Adrenal gland (tissue), 12 donors: ENCODE data around the gene TIGD3. TPM values are rescaled to one million over a fixed set of nuclear protein-coding genes. Genes with fewer than 3 reads are reported as not detected.

Experiments
- DNase-seq, 7 donors: peaks; one replicate each; pipeline ENCODE4 v3.0.0-alpha.2; 2019 to 2020
- H3K27ac ChIP-seq, 5 donors: fragments of 200-600 bp; sonication (generic) in 4 of 5; 1 replicate in 3 of 5; 2 replicates in 2 of 5; pipeline versions ENCODE4 v1.5.1 to v1.8.0; 2016 to 2020; ENCODE audit warnings: mild to moderate bottlenecking in 1 of 5
- H3K27me3 ChIP-seq: fragments of 200-600 bp; 2 replicates; pipeline ENCODE4 v1.8.0; 2021
- H3K36me3 ChIP-seq, 2 donors: fragments of 200-600 bp; replicated peaks in 1 of 2; 1 replicate in 1 of 2; 2 replicates in 1 of 2; pipeline versions ENCODE4 v1.5.1 to v1.8.0; 2018 to 2022
- H3K4me1 ChIP-seq, 2 donors: fragments of 200-600 bp; replicated peaks in 1 of 2; 1 replicate in 1 of 2; 2 replicates in 1 of 2; pipeline versions ENCODE4 v1.5.1 to v1.8.0; 2018 to 2021
- H3K4me3 ChIP-seq, 4 donors: fragments of 200-600 bp; sonication (generic) in 3 of 4; one replicate each; pipeline ENCODE4 v1.5.1; 2016 to 2018
- H3K9me3 ChIP-seq, 3 donors: fragments of 200-600 bp; sonication (generic) in 1 of 3; replicated peaks in 1 of 3; 1 replicate in 2 of 3; 2 replicates in 1 of 3; pipeline versions ENCODE4 v1.5.1 to v1.8.0; 2016 to 2021
- POLR2A ChIP-seq, 2 donors: fragments of 450-650 bp; IDR thresholded peaks; one replicate each; pipeline ENCODE4 v1.6.1; 2017; ENCODE audit warnings: antibody characterized with exemption in 2 of 2, mild to moderate bottlenecking in 2 of 2, moderate library complexity in 1 of 2
- WGBS, 4 donors: extraction: QIAGEN DNeasy Blood & Tissue Kit in 2 of 4; methylation state at CpG; one replicate each; pipeline versions ENCODE4 v1.1.5 to v1.1.7; 2013 to 2017; 5-methylcytosine and 5-hydroxymethylcytosine counted together
- intact Hi-C, 2 donors: fragments of 100-400 bp; cut with DNase I; formaldehyde crosslinking; loops; one replicate each; pipeline versions ENCODE4 v1.14.1 to v1.15.0; 2022 to 2023
- polyA plus RNA-seq, 3 donors: library from polyadenylated mRNA; stranded (reverse); fragments of 200-250 nt in 2 of 3; fragments of 350-450 nt in 1 of 3; fragmentation: Illumina TruSeq in 1 of 3; extraction: RNeasy Lipid Tissue Mini Kit (QIAGEN cat#74804) in 1 of 3; gene quantifications; one replicate each; pipeline ENCODE4 v1.2.3, GENCODE V29; 2013 to 2014
- total RNA-seq, 9 donors: library from RNA; depleted of rRNA in 4 of 9; stranded (reverse); fragments of >200 nt in 4 of 9; fragments of 120-200 nt in 1 of 9; fragmentation: NEBNext Ultra II Directional in 1 of 9; extraction: Animal tissue kit (Norgen Biotek cat#: 25700) in 1 of 9; gene quantifications; one replicate each; pipeline versions ENCODE4 v1.1.0 to v1.2.4, GENCODE V29; 2013 to 2023
- TF ChIP-seq, protein P1 (sequence below), 6 experiments: fragments of 450-650 bp in 4 of 6; fragments of 200-600 bp in 2 of 6; sonication (generic) in 1 of 6; IDR thresholded peaks; 1 replicate in 5 of 6; 2 replicates in 1 of 6; pipeline versions ENCODE4 v1.5.1 to v1.8.0; 2016 to 2021; ENCODE audit warnings: antibody characterized with exemption in 6 of 6, mild to moderate bottlenecking in 2 of 6, moderate library complexity in 1 of 6
- donor health status: healthy with polysubstance abuse.
- donor health status: Bipolar disorder and iron deficiency.
- donor health status: DM: yes; HTN: yes; CAD: no.
- donor health status: DM: no; HTN: no; CAD: no.
- donor health status: DM: no; HTN: no; CAD: no.
- donor health status: DM: yes; HTN: yes; CAD: no.

The TIGD3 gene
- total and polyA plus RNA-seq, 12 donors, result 0.11 to 0.96 (median 0.33) TPM; not detected in 1

DNA sequence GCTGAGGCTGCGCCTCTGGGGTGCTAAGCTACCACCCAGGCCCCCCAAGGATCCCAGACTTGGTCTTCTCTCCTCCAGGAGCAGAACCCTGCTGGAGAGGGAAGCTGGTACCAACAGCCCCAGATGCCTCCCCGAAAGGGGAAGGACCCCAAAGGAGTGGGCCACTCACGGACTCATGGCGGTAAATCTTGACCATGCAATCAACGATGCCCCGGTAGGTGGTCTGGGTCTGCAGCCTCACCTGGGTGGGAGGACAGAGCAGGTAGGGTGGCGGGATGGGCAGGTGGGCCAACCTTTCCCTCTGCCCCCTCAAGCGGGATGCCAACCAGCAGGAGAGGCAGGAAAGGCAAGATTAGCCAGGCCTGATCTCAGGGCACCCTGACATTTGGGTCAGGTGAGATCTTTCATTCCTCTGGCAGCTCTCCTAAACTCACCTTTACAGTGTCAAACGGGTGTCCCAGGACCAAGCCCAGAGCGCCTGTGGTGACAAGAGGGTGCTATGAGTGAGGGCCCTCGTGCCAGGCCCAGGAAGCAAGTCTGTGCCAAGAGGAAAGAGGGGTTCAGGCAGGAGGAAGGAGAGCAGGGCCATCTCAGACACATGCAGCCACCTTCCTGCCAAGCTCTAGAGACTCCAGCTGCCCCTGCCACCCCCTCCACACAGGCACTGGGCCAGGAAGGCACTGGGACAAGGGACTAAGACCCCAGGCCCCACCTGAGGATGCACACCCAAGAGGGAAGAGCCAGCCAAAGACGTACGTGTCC lies 25.3 kb downstream of the TIGD3 start:
- no peaks in the 10 kb centered on the region for H3K9me3 ChIP-seq
- H3K4me1 ChIP-seq, result peaks cover 19 to 36% of the 10 kb centered on the region in 2 donors
- no peak for TF ChIP-seq POLR2A (IDR thresholded peaks at IDR 0.05)
- TF ChIP-seq, protein P1, sequence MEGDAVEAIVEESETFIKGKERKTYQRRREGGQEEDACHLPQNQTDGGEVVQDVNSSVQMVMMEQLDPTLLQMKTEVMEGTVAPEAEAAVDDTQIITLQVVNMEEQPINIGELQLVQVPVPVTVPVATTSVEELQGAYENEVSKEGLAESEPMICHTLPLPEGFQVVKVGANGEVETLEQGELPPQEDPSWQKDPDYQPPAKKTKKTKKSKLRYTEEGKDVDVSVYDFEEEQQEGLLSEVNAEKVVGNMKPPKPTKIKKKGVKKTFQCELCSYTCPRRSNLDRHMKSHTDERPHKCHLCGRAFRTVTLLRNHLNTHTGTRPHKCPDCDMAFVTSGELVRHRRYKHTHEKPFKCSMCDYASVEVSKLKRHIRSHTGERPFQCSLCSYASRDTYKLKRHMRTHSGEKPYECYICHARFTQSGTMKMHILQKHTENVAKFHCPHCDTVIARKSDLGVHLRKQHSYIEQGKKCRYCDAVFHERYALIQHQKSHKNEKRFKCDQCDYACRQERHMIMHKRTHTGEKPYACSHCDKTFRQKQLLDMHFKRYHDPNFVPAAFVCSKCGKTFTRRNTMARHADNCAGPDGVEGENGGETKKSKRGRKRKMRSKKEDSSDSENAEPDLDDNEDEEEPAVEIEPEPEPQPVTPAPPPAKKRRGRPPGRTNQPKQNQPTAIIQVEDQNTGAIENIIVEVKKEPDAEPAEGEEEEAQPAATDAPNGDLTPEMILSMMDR (IDR thresholded peaks at IDR 0.05), result no peak
- H3K4me3 ChIP-seq, result no peak overlapping the region
- no peaks in the 10 kb centered on the region for H3K27me3 ChIP-seq
- WGBS, 4 donors, result 92 to 97% (median 94%) methylated on average over 5 to 13 of the region's 13 CpGs
- H3K27ac ChIP-seq, result no peak overlapping the region
- intact Hi-C loops, result loop anchor here in 1 of 2 donors (10.0 kb wide), 2 partner anchors 85 to 135 kb away; no protein-coding TSS in a partner anchor
- H3K36me3 ChIP-seq, result no peaks in the 10 kb centered on the region
- DNase-seq, result peak in 1 of 7 donors; percentile 25

DNA sequence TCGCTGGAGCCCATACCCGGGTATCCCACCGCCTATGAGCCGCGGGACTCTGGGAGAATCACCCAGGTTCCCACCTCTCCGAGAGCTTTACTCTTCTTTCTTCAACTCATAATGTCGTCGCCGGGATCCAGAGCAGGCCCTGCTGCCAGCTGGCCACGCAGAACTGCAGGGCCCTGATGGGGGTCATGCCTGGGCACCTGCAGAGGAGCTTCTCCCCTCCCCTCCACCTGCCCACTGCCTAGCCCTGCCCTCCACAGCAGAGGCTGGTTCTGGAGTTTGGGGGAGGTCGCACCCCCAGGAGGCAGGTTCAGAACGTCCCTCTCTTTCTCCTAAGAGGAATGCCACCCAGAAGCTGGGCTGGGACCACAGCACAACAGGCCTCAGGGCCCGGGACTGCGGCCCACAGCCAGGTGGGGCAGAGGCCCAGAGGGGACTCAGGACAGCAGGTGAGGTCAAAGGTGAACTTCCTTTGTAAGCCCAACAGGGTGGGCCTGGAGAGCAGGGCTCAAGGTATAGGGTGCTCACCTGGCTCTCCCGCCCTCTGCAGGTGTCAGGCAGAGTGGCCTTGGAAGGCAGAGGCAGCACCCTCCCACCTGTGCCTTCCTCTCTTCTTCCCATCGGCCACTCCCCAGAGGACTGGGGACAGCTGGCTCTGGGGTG lies 26.0 kb downstream of the TIGD3 start:
- no peaks in the 10 kb centered on the region for H3K27me3 ChIP-seq
- TF ChIP-seq, protein P1 (IDR thresholded peaks at IDR 0.05), result no peak
- TF ChIP-seq POLR2A (IDR thresholded peaks at IDR 0.05), result no peak
- no peak for DNase-seq
- no peak overlapping the region for H3K4me3 ChIP-seq
- H3K36me3 ChIP-seq, result no peaks in the 10 kb centered on the region
- peaks cover 22 to 43% of the 10 kb centered on the region in 2 donors for H3K4me1 ChIP-seq
- 91 to 94% (median 92%) methylated on average over 9 to 16 of the region's 16 CpGs for WGBS, 4 donors
- intact Hi-C loops, result no loop called here
- peak overlapping the region in 2 of 5 donors; percentile 95 to 97 for H3K27ac ChIP-seq
- no peaks in the 10 kb centered on the region for H3K9me3 ChIP-seq

DNA sequence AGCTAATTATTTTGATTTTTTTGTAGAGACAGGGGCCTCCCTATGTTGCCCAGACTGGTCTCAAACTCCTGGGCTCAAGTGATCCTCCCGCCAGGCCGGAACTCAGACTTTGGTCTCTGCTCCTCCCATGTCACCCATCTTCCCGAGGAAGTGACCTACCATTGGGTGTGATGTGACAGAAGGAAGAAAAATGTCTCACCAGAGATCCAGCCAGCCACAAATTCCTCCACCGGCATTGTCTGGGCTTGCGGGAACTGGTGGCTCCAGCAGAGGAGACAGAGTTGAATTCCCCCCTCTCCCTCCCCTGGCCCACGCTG lies 27.1 kb downstream of the TIGD3 start:
- no peaks in the 10 kb centered on the region for H3K9me3 ChIP-seq

More for the DNA sequence above, 27.1 kb downstream of the TIGD3 start:
- 2 to 5% (median 4%) methylated on average over 4 to 6 of the region's 6 CpGs for WGBS, 4 donors
- peak overlapping the region in 2 of 4 donors; percentile 6 to 36 for H3K4me3 ChIP-seq
- no peaks in the 10 kb centered on the region for H3K27me3 ChIP-seq
- TF ChIP-seq POLR2A (IDR thresholded peaks at IDR 0.05), result peak in 1 of 2 donors; percentile 36
- TF ChIP-seq, protein P1 (IDR thresholded peaks at IDR 0.05), result no peak
- intact Hi-C loops, result no loop called here
- no peaks in the 10 kb centered on the region for H3K36me3 ChIP-seq
- peaks cover 29 to 50% of the 10 kb centered on the region in 2 donors for H3K4me1 ChIP-seq
- H3K27ac ChIP-seq, result peak overlapping the region; percentile 74 to 97 (median 91)
- peak in 2 of 7 donors; percentile 83 to 92 for DNase-seq
